ENCODE data around the gene TPRA1.

Gene TPRA1

DNA sequence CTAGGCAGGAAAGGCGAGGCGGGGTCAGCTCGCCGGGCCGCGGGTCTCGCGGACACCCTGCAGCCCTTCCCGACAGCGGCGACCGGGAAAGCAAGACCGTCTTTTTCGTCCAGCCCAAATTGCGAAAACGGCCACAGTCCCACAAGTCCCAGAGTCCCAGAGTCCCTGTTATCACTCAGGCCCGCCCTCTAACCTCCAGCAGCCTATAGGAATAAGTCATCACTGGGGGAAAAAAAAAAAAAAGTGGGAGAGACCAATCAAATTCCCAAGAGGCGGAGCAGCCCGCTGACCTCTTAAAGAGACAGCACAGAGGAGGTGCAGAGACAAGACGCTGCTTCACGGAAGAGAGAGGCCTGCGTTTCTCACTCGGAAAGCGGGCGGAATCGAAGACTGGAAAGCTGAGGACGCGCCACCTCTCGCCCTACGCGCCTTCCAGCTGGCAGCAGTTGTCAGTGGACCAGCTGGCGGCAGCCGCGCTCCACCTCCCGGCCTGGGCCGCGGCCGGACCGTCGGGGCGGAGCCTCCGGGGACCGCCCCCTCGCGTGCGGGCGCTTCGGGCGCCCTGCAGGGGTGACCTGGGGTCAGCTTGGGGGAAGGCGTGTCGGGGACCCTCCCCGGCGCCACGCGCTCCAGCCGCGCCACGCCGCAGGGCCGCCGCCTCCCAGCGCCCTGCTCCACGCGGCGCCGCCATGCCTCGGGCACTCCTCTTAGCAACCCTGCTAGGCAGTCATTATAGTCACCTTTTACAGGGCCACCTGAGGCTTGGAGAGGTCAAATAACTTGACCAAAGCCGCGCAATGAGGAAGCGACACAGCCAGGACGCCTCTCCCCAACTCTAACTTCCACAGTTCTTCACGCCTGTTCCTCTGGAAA is at the start of gene TPRA1:
Gene TPRA1 (minus strand): TSS at position 141 of the 873 bp plus-strand sequence. CDS start 10,587 bp downstream, outside the sequence.
- DNase-seq (ENCODE audit: low read depth) = peak; percentile 95

DNA sequence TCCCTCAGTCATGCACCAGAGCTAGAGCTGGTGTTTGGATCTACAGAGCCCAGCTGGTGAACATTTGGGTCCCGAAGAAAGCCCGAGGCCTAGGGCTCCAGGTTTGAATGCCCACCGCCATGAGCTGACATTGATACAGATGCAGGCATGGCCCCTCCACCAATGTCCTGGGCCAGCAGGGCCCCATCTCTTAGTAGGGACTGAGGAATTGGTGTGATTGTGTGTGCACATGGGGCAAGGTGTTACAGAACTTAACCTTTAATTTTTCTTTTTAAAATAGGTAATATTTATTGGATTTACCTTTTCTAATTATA is 49.5 kb upstream of the TPRA1 start:
- no peak for DNase-seq (ENCODE audit: low read depth)

DNA sequence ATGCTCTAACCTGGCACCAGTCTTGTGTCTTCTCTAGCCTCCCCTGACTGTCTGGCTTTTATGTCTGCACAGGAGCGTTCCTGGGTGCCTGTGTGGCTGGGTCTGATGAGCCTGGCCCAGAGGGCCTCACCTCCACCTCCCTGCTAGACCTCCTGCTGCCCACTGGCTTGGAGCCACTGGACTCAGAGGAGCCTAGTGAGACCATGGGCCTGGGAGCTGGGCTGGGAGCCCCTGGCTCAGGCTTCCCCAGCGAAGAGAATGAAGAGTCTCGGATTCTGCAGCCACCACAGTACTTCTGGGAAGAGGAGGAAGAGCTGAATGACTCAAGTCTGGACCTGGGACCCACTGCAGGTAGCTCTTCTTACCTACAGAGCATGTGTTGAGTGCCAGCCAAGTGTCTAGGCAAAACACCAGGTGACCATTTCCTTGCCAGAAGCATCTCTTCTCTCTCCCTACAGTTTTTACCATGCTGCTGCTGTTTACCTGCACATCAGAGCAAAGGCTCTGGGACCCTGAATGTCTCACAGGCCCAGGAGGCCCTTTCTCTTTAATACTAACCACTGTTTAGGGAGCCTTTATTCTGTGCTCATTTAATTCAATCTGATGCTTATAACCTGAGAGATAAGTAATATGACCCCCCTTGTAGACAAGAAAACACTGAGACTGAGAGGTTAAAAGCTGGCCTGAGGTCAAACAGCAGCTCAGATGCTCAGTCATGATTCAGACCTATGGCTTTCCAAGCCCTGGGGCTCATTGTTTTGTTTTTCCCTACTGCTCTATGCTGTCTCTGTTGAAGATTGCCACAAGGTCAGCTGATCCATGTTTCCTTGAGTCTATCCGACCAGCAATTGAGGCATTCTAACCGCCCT is 48.9 kb upstream of the TPRA1 start:
- no peak for DNase-seq (ENCODE audit: low read depth)

DNA sequence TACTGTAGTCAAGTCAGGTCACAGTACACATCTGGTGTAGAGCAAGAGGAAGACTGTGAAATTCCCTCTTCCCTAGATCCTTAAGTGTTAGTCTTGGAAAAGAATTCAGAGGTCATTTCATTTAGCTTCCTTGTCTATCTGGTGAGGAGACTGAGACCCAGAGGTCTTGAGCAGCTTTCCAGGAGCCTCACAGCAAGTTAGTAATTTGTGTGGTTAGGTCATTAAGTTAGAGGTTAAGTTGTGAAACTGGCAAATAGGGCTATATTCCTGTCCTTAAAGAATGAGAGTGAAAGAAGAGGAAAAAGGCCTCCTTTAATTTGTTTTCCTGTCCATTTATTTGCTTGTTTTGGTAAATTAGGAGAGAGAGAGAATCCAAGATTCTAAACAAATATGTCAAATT is 47.4 kb upstream of the TPRA1 start:
- DNase-seq (ENCODE audit: low read depth) = no peak

DNA sequence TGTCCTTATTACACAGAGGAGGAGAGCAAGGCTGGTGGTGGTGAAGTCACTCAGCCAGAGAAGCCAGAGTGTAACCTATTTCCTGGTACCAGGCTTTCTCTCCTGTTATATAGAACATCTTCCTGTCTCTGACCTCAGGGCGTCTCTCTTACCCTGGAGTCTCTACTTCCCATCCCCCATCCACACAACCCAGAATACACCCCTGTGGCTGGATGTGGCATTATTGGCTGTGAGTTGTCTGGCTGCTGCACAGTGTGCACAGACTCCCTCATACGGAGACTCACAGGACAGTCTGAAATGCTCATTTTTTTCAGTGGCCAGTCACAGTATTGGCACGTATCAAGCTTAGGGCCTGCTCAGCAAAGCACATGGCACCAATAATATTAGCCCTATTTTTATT is 47.0 kb upstream of the TPRA1 start:
- no peak for DNase-seq (ENCODE audit: low read depth)

DNA sequence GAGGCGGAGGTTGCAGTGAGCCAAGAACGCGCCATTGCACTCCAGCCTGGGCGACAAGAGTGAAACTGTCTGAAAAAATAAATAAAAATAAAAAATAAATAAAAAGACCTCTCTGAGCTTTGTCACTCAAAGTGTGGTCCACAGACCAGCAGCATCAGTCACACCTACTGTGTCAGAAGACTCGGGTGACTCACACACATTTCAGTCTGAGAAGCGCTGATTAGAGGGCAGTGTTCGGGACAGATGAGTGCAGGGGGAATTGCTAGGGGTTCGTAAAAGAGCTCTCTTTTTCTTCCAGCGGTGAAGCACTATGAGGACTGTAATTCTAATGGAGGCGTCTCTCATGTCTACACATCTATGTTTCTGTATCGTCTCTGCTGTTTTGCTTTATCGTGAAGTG is 44.1 kb upstream of the TPRA1 start:
- DNase-seq (ENCODE audit: low read depth) = no peak

DNA sequence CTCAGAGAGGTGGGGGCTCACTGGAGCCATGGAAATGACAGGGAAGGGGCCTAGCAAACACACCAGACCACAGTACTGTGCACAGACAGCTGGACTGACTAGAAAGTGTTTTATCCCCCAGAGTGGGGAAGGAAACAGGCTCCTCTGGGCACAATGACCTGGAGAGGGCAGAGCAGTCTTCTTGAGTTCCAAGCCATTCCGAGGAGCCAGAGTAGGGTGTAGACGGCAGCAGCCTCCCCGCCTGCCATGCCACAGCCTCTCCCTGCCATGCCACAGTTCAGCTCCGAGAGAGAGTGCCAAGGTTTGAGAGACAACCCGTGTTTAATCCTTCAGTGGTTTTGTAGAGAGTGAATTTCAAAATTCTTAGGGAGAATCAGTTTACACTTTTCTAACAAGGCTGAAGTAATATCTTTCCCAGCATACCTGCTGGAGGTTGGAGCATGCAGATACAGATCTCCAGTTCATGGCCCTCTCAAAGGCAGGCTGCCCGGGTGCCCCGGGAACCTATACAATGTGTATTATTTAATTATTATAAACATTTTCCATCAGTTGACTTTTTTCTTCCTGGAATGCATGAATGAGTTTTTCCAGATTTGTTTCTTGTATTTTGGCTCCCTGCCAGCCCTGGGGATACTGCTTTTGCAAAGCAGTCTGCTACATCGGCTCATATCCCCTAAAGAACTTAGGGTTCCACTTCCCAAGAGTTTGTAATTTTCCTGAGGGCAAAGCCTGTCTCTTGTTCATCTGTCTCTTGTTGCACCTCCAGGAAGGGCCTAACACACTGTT is 41.7 kb upstream of the TPRA1 start:
- no peak for DNase-seq (ENCODE audit: low read depth)

DNA sequence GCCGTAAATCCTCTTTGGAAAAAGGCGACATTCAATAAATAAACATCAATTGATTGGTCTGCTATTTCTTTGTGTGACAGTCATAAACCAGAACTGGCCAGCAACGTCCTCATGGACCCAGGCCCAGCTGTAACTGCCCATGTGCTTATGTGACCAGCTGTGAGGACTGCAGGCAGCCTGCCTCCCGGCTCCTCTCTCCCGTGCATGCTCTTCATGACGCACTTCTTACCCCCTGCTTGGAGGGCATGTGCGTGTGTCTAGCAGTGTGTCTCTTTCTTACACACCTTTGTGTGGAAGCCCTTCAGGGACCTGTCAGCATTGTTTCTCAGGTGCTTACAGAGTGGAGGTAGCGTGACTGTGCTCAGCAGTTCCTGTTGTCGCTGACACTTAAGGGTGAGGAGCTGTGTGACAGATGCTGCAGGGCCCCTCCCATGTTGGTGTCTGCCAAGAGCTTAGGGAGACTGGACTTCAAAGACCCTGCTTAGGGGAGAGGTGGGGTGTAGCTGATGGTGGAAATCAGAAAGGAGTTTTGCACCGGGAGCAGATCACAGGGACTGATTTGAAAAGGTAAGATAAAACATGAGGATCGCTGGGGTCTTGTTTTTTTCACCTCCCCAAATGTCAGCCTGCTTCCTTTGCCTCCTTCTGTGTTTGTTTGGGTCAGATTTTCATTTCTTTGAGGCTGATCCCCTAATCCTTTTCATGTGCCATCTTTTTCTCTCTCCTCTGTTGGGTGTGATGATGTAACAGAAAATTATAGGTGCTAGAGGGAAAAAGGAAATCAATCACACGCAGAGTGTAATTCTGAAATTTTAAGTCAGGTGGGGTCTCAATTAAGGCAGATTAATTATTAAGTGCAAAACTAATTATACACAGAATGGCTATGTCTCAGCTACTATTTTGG is 40.5 kb upstream of the TPRA1 start:
- DNase-seq (ENCODE audit: low read depth) = no peak

DNA sequence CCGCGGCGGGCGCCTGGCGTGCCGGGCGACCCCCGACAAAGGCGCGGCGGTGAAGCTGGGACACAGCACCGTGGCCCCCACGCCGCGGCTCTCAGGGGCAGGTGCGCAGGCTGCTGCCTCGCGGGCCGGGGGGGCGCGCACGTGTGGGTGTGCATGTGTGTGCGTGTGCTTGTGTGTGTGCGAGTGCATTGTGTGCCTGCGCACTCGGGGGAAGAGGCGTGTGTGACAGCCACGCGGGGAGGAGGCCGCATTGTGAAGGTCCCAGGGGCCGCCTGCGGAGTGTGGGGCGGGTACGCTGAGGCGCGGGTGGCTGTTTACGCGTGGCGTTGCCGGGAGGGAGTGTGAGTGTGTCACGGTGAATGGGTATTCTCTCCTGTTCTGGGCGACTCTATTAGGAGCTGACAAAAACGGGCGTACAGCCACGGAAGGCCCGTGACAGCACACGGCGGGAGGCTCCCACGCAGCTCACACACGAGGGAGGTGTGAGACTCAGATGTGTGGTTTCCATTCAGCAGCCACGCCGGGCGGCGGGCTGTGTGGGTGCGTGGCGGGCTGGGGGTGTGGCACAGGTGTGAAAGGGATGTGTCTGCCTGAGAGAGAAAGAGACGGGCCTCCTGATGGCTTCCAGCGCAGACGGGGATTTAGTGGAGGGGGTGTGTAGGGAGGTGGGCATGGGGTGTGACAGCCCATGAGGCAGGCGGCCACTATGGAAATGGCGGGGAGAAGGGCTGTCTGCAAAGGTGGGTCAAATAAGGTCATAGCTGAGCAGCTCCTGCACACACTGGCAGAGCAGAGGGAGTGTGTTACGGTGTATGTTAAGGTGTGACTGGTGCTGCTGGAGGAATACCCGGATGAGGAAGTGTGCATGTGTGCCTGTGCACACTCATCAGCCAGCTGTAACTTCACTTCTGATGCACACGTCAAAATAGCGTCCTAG is 39.2 kb upstream of the TPRA1 start:
- DNase-seq (ENCODE audit: low read depth) = no peak

DNA sequence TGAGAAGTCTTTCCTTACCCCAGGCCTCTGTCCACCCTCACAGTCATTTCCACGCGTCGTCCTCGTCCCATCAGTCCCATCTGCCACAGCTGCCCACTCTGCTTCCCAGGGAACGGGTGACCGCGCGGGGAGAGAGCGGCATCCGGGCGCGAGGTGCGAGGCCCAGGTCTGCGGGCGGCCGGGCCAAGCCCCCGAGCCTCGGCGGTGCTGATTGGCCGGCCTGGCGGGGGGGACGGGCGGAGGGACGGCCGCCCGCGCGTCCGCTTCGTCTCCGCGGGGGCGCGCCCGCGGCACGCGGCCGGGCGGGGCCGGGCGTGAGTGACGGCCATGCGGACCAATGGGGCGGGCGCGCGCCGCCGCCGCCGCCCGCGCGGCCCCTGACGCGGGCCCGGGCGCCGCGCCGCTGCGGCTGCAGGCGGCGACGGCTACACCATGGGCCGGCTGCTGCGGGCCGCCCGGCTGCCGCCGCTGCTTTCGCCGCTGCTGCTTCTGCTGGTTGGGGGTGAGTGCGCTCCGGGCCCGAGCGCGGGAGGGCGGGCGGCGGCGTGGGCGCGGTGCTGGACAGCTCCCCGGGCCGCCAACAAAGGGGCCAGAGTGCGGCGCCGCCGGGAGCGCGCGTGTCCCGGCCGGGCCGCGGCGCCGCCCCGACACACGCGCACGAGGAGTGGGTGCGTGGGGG is 38.4 kb upstream of the TPRA1 start, which contains the start of gene PODXL2:
Gene PODXL2 (plus strand): TSS at position 398 of the 679 bp plus-strand sequence. CDS start 35 bp downstream, at position 433.
- DNase-seq (ENCODE audit: low read depth) = no peak

DNA sequence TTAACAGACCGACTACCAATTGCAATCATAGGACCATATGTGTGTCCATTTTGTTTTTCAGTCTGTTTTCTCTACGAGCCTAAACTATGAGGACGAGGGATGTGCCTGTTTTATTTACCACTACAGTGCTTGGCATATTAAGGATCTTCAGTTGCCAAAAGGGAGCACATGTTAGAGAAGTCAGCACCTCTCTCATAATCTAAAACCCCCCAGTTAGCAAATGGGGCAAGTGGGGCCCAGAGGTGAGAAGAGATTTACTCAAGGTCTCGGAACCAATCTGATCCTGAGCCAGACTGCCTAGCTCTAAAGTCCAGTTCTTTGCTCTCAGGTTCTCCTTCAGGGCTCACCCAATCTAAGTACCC is 37.9 kb upstream of the TPRA1 start:
- DNase-seq (ENCODE audit: low read depth) = no peak

DNA sequence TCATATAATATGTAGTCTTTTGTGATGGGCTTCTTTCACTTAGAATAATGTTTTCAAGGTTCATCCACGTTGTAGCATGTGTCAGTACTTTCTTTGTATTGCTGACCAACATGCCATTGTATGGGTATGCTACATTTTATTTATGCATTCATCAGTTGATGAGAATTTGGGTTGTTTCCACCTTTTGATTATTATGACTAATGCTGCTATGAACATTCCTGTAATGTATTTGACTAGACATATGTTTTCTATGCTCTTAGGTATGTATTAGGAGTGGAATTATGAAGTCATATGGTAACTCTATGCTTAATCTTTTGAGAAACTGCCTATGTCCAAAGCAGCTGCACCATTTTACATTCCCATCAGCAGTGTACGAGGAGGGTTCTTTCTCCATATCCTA is 35.3 kb upstream of the TPRA1 start:
- peak; percentile 49 for DNase-seq (ENCODE audit: low read depth)

DNA sequence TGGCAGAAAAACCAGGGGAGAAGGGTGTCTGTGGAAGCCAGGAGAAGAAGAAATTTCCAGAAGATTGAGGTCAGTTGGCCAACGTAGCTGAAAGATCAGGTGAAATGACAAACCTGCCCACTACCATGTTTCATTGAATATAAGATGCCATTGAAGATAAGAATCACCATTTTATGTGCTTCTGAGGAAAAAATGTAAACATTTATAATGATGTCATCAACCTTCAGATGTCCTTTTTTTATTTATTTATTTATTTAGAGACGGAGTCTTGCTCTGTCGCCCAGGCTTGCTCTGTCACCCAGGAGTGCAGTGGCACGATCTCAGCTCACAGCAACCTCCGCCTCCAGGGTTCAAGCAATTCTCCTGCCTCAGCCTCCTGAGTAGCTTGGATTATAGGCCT is 33.5 kb upstream of the TPRA1 start:
- DNase-seq (ENCODE audit: low read depth) = no peak

DNA sequence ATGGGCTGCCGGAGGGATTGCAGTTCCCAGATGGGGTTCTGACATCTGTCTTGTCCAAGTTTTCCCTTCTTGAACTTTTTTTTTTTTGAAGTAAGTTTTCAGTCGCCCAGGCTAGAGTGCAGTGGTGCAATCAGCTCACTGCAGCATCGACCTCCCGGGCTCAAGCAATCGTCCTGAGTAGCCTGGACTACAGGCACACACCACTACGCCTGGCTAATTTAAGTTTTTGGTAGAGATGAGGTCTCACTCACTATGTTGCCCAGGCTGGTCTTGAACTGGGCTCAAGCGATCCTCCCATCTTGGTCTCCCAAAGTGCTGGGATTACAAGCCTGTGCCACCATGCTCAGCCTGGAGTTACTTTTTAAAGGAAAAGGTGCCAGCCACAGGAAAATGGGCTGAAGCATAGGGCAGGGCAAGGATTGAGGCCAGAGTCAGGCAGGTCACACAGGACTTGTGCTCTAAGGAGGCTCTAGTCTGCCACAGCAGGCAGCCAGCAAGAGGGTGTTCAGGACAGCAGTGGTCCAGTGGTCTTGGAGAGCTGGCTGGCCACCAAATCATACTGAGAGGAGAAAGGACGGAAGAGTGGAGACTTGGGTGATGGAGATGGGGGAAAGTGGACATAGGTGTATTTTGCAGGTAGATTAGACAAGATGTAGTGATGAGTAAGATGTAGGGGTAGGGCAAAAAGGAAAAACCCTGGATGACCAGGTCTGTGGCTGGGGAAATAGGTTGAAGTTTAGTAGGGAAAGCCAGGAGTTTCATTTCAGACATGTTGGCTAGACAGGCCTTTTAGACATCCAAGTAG is 32.4 kb upstream of the TPRA1 start:
- DNase-seq (ENCODE audit: low read depth) = no peak

DNA sequence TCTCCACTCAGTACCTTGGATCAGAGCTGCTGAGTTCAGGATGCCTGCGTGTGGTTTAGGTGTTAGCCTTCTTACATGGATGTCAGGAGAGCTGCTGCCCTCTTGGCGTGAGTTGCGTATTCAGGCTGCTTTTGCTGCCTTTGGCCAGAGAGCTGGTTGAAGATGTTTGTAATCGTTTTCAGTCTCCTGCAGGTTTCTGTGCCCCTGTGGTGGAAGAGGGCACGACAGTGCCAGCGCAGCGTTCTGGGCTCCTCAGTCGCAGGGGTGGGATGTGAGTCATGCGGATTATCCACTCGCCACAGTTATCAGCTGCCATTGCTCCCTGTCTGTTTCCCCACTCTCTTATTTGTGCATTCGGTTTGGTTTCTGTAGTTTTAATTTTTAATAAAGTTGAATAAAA is 31.5 kb upstream of the TPRA1 start:
- no peak for DNase-seq (ENCODE audit: low read depth)

DNA sequence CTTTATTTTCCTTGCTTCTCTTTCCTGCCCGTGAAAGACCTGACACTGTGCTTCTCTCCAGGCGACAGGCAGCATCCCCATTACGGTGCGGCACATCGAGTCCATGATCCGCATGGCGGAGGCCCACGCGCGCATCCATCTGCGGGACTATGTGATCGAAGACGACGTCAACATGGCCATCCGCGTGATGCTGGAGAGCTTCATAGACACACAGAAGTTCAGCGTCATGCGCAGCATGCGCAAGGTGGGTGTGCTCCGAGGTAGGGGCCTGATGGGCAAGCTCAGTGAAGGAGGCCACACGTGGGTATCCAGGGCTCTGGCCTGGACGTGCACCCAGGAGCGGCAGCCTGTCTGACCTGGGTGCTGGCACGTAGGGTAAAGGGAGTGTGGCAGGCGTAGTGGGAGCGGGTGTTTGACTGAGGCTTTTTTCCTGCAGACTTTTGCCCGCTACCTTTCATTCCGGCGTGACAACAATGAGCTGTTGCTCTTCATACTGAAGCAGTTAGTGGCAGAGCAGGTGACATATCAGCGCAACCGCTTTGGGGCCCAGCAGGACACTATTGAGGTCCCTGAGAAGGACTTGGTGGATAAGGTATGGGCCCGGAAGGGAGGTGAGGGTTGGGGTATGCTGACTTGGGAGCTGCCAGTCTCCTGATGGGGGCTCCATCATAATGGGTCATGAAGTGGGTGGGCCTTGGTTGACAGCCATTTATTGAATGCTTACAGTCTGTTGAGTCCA is 30.3 kb upstream of the TPRA1 start:
- DNase-seq (ENCODE audit: low read depth) = no peak

DNA sequence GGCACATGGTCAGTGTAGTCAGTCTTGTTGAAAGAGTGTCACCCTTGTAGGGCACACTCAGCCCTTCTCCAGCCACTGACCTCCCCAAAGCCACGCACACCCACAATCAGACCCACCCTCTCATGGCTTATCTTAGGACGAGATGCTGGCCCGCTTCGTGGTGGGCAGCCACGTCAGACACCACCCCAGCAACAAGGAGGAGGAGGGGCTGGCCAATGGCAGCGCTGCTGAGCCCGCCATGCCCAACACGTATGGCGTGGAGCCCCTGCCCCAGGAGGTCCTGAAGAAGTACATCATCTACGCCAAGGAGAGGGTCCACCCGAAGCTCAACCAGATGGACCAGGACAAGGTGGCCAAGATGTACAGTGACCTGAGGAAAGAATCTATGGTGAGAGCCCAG is 28.4 kb upstream of the TPRA1 start:
- DNase-seq (ENCODE audit: low read depth) = no peak
